HepG2 (cell line): ENCODE results near the gene PRSS8. TPM values are rescaled to one million over a fixed set of nuclear protein-coding genes. Genes with fewer than 3 reads are reported as not detected.

Source experiments
- ARNT2 ChIP-seq: sonication (generic); formaldehyde crosslinking; IDR thresholded peaks from 2 replicates; pipeline ENCODE4 v1.8.0; 2022; ENCODE audit warnings: mild to moderate bottlenecking, low read depth, missing genetic modification reagents, moderate library complexity
- BCLAF1 ChIP-seq: fragments of 450-650 bp; IDR thresholded peaks from 2 replicates; pipeline ENCODE4 v1.6.1; 2017; ENCODE audit warnings: mild to moderate bottlenecking
- CCDC6 ChIP-seq: sonication (generic); formaldehyde crosslinking; IDR thresholded peaks from 2 replicates; pipeline ENCODE4 v1.8.1; 2022; ENCODE audit warnings: mild to moderate bottlenecking, missing genetic modification reagents, moderate library complexity
- CREB3 ChIP-seq: sonication (generic); formaldehyde crosslinking; IDR thresholded peaks from 2 replicates; pipeline ENCODE4 v1.5.0; 2020; ENCODE audit warnings: missing genetic modification reagents
- EEA1 ChIP-seq: sonication (generic); formaldehyde crosslinking; IDR thresholded peaks from 2 replicates; pipeline ENCODE4 v1.5.1; 2020; ENCODE audit warnings: mild to moderate bottlenecking, missing genetic modification reagents, borderline replicate concordance
- FOXK1 ChIP-seq: sonication (generic); formaldehyde crosslinking; IDR thresholded peaks from 2 replicates; pipeline ENCODE4 v1.4.0; 2020; ENCODE audit warnings: low read depth, missing genetic modification reagents, borderline replicate concordance
- GATA4 ChIP-seq: sonication (generic); IDR thresholded peaks from 2 replicates; pipeline ENCODE4 v1.6.1; 2016; ENCODE audit warnings: antibody characterized with exemption, low read depth, borderline replicate concordance
- KAT7 ChIP-seq: IDR thresholded peaks from 2 replicates; pipeline ENCODE4 v1.6.1; 2018; ENCODE audit warnings: borderline replicate concordance, missing compliant biosample characterization
- NFYB ChIP-seq: sonication (generic); formaldehyde crosslinking; IDR thresholded peaks from 2 replicates; pipeline ENCODE4 v1.4.0; 2020; ENCODE audit warnings: missing genetic modification reagents
- TAF1 ChIP-seq: sonication (generic); formaldehyde crosslinking; IDR thresholded peaks from 2 replicates; pipeline ENCODE4 v1.4.0; 2020; ENCODE audit warnings: missing genetic modification reagents
- TSC22D2 ChIP-seq: sonication (generic); formaldehyde crosslinking; IDR thresholded peaks from 2 replicates; pipeline ENCODE4 v1.5.1; 2020; ENCODE audit warnings: missing genetic modification reagents, mild to moderate bottlenecking, borderline replicate concordance
- ZFP90 ChIP-seq: sonication (generic); formaldehyde crosslinking; IDR thresholded peaks from 2 replicates; pipeline ENCODE4 v1.8.0; 2022; ENCODE audit warnings: missing genetic modification reagents, mild to moderate bottlenecking, inconsistent platforms, borderline replicate concordance
- ZMAT3 ChIP-seq: sonication (generic); formaldehyde crosslinking; conservative IDR thresholded peaks from 2 replicates; pipeline ENCODE4 v1.7.0; 2021; ENCODE audit warnings: missing genetic modification reagents
- ZNF143 ChIP-seq: sonication (generic); formaldehyde crosslinking; IDR thresholded peaks from 2 replicates; pipeline ENCODE4 v1.4.0; 2020; ENCODE audit warnings: missing genetic modification reagents
- ZNF275 ChIP-seq: sonication (generic); formaldehyde crosslinking; IDR thresholded peaks from 2 replicates; pipeline ENCODE4 v1.8.0; 2022; ENCODE audit warnings: missing genetic modification reagents, mild to moderate bottlenecking, inconsistent platforms, borderline replicate concordance
- ZNF296 ChIP-seq: sonication (generic); formaldehyde crosslinking; conservative IDR thresholded peaks from 2 replicates; pipeline ENCODE4 v1.5.0; 2020; ENCODE audit warnings: mild to moderate bottlenecking, missing genetic modification reagents
- ZNF350 ChIP-seq: sonication (generic); formaldehyde crosslinking; IDR thresholded peaks from 2 replicates; pipeline ENCODE4 v1.4.0; 2020; ENCODE audit warnings: mild to moderate bottlenecking, low read depth, missing genetic modification reagents, borderline replicate concordance
- ZNF513 ChIP-seq: sonication (generic); formaldehyde crosslinking; conservative IDR thresholded peaks from 2 replicates; pipeline ENCODE4 v1.5.0; 2020; ENCODE audit warnings: missing genetic modification reagents
- ZNF713 ChIP-seq: sonication (generic); formaldehyde crosslinking; IDR thresholded peaks from 2 replicates; pipeline ENCODE4 v1.4.0; 2020; ENCODE audit warnings: mild to moderate bottlenecking, missing genetic modification reagents
- ZSCAN22 ChIP-seq: sonication (generic); formaldehyde crosslinking; IDR thresholded peaks from 2 replicates; pipeline ENCODE4 v1.4.0; 2020; ENCODE audit warnings: mild to moderate bottlenecking, missing genetic modification reagents
- polyA plus RNA-seq, 8 experiments: library from polyadenylated mRNA; depleted of rRNA in 3 of 8; stranded (reverse) in 7 of 8; unstranded in 1 of 8; fragments of >200 nt; fragmentation: Illumina TruSeq in 4 of 8; extraction: Trizol in 4 of 8; gene quantifications; 2 replicates each; pipeline versions ENCODE4 v1.2.1 to v1.2.3, GENCODE V29; 2011 to 2016; ENCODE audit warnings: low read depth in 4 of 8, missing spikeins in 1 of 8, mixed read lengths in 1 of 8; ENCODE audit not compliant: insufficient read depth in 1 of 8
- total RNA-seq, 5 experiments: library from RNA; depleted of rRNA; stranded (reverse); fragments of >200 nt; fragmentation: Illumina TruSeq; extraction: Trizol; gene quantifications; 2 replicates each; pipeline ENCODE4 v1.2.3, GENCODE V29; 2016; ENCODE audit warnings: low read depth in 1 of 5
- TF ChIP-seq, protein P1 (sequence below): sonication (generic); formaldehyde crosslinking; IDR thresholded peaks from 2 replicates; pipeline ENCODE4 v1.8.0; 2022; ENCODE audit warnings: low read depth, missing genetic modification reagents

The PRSS8 gene
- total and polyA plus RNA-seq, 2 of the 13 experiments (the other 11 are each of a cell fraction or from before 2014, with no cell fraction given): 2.6 to 7.2 TPM

GRCh38 chr16:31179747-31180459, 44.4 kb upstream of the PRSS8 start, which contains the start of gene FUS (continued):
- TF ChIP-seq ZFP90 (CRISPR knock-in tag) (peak; percentile 80), GATA4 (peak; percentile 93), TSC22D2 (CRISPR knock-in tag) (peak; percentile 98), ZSCAN22 (CRISPR knock-in tag) (peak; percentile 37; the same call in 1 of the 2 replicates), CREB3 (no peak; the same call in 1 of the 2 replicates), ZMAT3 (CRISPR knock-in tag) (peak; percentile 98; the same call in 1 of the 2 replicates), ZNF143 (CRISPR knock-in tag) (no peak), ZNF350 (CRISPR knock-in tag) (peak; percentile 95), ZNF296 (CRISPR knock-in tag) (peak; percentile 79), BCLAF1 (no peak), ZNF275 (CRISPR knock-in tag) (no peak; the same call in 1 of the 2 replicates), ARNT2 (CRISPR knock-in tag) (peak; percentile 82), KAT7 (CRISPR knock-in tag) (peak; percentile 73; the same call in 1 of the 2 replicates), TAF1 (peak; percentile 100), ZNF713 (CRISPR knock-in tag) (peak; percentile 36; the same call in 1 of the 2 replicates), ZNF513 (CRISPR knock-in tag) (peak; percentile 88; the same call in 1 of the 2 replicates), FOXK1 (CRISPR knock-in tag) (peak; percentile 85), CCDC6 (CRISPR knock-in tag) (peak; percentile 10; the same call in 1 of the 2 replicates), NFYB (CRISPR knock-in tag) (0 out of 2 replicates have a peak, but pooled peaks have one; percentile 21), EEA1 (CRISPR knock-in tag) (no peak; the same call in 1 of the 2 replicates)
- TF ChIP-seq, protein P1, sequence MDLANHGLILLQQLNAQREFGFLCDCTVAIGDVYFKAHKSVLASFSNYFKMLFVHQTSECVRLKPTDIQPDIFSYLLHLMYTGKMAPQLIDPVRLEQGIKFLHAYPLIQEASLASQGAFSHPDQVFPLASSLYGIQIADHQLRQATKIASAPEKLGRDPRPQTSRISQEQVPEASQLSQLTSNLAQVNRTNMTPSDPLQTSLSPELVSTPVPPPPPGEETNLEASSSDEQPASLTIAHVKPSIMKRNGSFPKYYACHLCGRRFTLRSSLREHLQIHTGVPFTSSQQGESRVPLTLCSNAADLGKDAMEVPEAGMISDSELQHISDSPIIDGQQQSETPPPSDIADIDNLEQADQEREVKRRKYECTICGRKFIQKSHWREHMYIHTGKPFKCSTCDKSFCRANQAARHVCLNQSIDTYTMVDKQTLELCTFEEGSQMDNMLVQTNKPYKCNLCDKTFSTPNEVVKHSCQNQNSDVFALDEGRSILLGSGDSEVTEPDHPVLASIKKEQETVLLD (CRISPR knock-in tag): peak; percentile 84
